Endodermal cell (in vitro differentiated cells): ENCODE measurements around the gene MBD5. TPM values are rescaled to one million over a fixed set of nuclear protein-coding genes. Genes with fewer than 3 reads are reported as not detected.

Experiments
- DNase-seq: peaks from one replicate; pipeline ENCODE4 v3.0.0-alpha.2; 2017
- H3K27ac ChIP-seq: 2 replicates; pipeline ENCODE4 v1.5.1; 2013; ENCODE audit warnings: mild to moderate bottlenecking, low read depth, low read length, moderate library complexity
- H3K27me3 ChIP-seq: 2 replicates; pipeline ENCODE4 v1.6.1; 2013; ENCODE audit warnings: mild to moderate bottlenecking, low read length, moderate library complexity; ENCODE audit not compliant: insufficient read depth, control insufficient read depth, poor library complexity, severe bottlenecking
- H3K36me3 ChIP-seq: 2 replicates; pipeline ENCODE4 v1.7.0; 2013; ENCODE audit warnings: mild to moderate bottlenecking, low read length, moderate library complexity; ENCODE audit not compliant: control insufficient read depth, insufficient read depth
- H3K4me1 ChIP-seq: one replicate; pipeline ENCODE4 v1.7.0; 2013; ENCODE audit warnings: low read length; ENCODE audit not compliant: control insufficient read depth, insufficient read depth
- H3K4me3 ChIP-seq: 2 replicates; pipeline ENCODE4 v1.5.1; 2013; ENCODE audit warnings: mild to moderate bottlenecking, low read length, moderate library complexity
- H3K9ac ChIP-seq: 2 replicates; pipeline ENCODE4 v1.6.1; 2013; ENCODE audit warnings: mild to moderate bottlenecking, low read length, moderate library complexity; ENCODE audit not compliant: poor library complexity, severe bottlenecking; ENCODE audit errors: extremely low read depth
- H3K9me3 ChIP-seq: 2 replicates; pipeline ENCODE4 v1.6.1; 2013; ENCODE audit warnings: mild to moderate bottlenecking, low read length, moderate library complexity; ENCODE audit not compliant: control insufficient read depth
- H3K27ac Mint-ChIP-seq: 2 replicates; pipeline ENCODE4 v1.8.0; 2020; ENCODE audit warnings: mixed read lengths
- H3K27me3 Mint-ChIP-seq: 2 replicates; pipeline ENCODE4 v1.8.0; 2021; ENCODE audit warnings: mild to moderate bottlenecking, mixed read lengths; ENCODE audit not compliant: insufficient read depth
- H3K36me3 Mint-ChIP-seq: 2 replicates; pipeline ENCODE4 v1.8.0; 2020; ENCODE audit warnings: low read depth, mixed read lengths
- H3K4me1 Mint-ChIP-seq: 2 replicates; pipeline ENCODE4 v1.8.0; 2020; ENCODE audit warnings: mixed read lengths
- H3K4me3 Mint-ChIP-seq: 2 replicates; pipeline ENCODE4 v1.8.0; 2020; ENCODE audit warnings: mild to moderate bottlenecking, moderate library complexity, mixed read lengths
- H3K9me3 Mint-ChIP-seq: 2 replicates; pipeline ENCODE4 v1.8.0; 2020; ENCODE audit warnings: mild to moderate bottlenecking, mixed read lengths
- CTCF ChIP-seq: fragments of 200-600 bp; sonication (generic); conservative IDR thresholded peaks from 2 replicates; pipeline ENCODE4 v1.5.0; 2021; ENCODE audit warnings: antibody characterized with exemption, mild to moderate bottlenecking
- WGBS, 2 experiments: methylation state at CpG; one replicate each; pipeline versions ENCODE4 v1.1.5 to v1.1.7; 2013; ENCODE audit warnings: missing lambda C conversion rate in 2 of 2, mixed read lengths in 1 of 2; ENCODE audit not compliant: insufficient coverage in 1 of 2, insufficient read length in 1 of 2; 5-methylcytosine and 5-hydroxymethylcytosine counted together
- total RNA-seq, 2 donors: library from RNA; stranded (reverse); fragmentation: NEBNext Ultra II Directional in 1 of 2; extraction: Animal tissue kit (Norgen Biotek cat#: 25700) in 1 of 2; gene quantifications; 2 replicates in 1 of 2; 3 replicates in 1 of 2; pipeline ENCODE4 v1.2.1, GENCODE V29; 2021

MBD5 gene
- total RNA-seq, 2 donors from 2014 or later = 49.1 to 55.7 TPM

GRCh38 chr2:148512501-148512900 is 491.6 kb downstream of the MBD5 start:
- no peaks in the 10 kb centered on the region for H3K36me3 Mint-ChIP-seq
- no peak overlapping the region for H3K27ac Mint-ChIP-seq

GRCh38 chr2:148513427-148513826 is 492.5 kb downstream of the MBD5 start:
- Mint-ChIP-seq H3K4me3 (no peak overlapping the region), H3K4me1 (peaks cover 13% of the 10 kb centered on the region), H3K27ac (no peak overlapping the region), H3K9me3 (no peaks in the 10 kb centered on the region), H3K27me3 (no peaks in the 10 kb centered on the region), H3K36me3 (no peaks in the 10 kb centered on the region)
- Histone ChIP-seq H3K27me3 (no peaks in the 10 kb centered on the region), H3K4me1 (no peaks in the 10 kb centered on the region), H3K9ac (no peak overlapping the region), H3K9me3 (no peaks in the 10 kb centered on the region), H3K36me3 (no peaks in the 10 kb centered on the region), H3K27ac (no peak overlapping the region), H3K4me3 (no peak overlapping the region)
- DNase-seq = no peak
- no peak for TF ChIP-seq CTCF
- 88 to 100% methylated on average over 1 of the region's 1 CpG for WGBS, 2 experiments

More at GRCh38 chr2:148512501-148512900, 491.6 kb downstream of the MBD5 start:
- DNase-seq = no peak
- Histone ChIP-seq H3K9ac (no peak overlapping the region), H3K9me3 (no peaks in the 10 kb centered on the region), H3K4me3 (no peak overlapping the region), H3K36me3 (no peaks in the 10 kb centered on the region), H3K4me1 (no peaks in the 10 kb centered on the region), H3K27me3 (no peaks in the 10 kb centered on the region), H3K27ac (no peak overlapping the region)
- Mint-ChIP-seq H3K27me3 (no peaks in the 10 kb centered on the region), H3K4me1 (peaks cover 13% of the 10 kb centered on the region), H3K9me3 (no peaks in the 10 kb centered on the region), H3K4me3 (no peak overlapping the region)
- no peak for TF ChIP-seq CTCF
- 88 to 98% methylated on average over 1 of the region's 1 CpG for WGBS, 2 experiments

DNA sequence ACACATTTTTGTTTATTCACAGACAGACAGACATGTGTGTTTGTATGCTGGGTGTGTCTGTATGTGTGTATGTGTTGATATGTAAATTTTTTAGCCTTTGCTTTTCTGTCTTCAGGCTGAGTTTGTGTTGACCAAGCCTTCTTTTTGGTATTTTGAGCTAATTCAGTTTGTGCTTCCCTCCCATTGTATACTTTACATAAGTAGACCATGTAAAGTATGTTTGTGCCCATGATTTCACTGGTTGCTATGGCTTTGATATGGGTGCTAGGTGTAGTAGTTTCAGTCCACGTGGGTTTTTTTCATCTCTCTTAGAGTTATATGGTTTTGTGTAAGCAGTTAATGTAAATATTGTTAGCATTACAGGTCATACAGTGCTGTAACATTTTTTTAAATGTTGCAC is 494.2 kb downstream of the MBD5 start:
- Mint-ChIP-seq H3K27me3 (no peaks in the 10 kb centered on the region), H3K9me3 (no peaks in the 10 kb centered on the region), H3K4me3 (no peak overlapping the region), H3K36me3 (no peaks in the 10 kb centered on the region), H3K27ac (no peak overlapping the region), H3K4me1 (peaks cover 12% of the 10 kb centered on the region)
- Histone ChIP-seq H3K27ac (no peak overlapping the region), H3K9me3 (no peaks in the 10 kb centered on the region), H3K36me3 (no peaks in the 10 kb centered on the region), H3K9ac (no peak overlapping the region), H3K27me3 (no peaks in the 10 kb centered on the region), H3K4me3 (no peak overlapping the region), H3K4me1 (no peaks in the 10 kb centered on the region)
- 77% methylated on average over 1 of the region's 1 CpG; no CpG with 5 or more reads in 1 of the 2 experiments for WGBS, 2 experiments
- DNase-seq = no peak
- TF ChIP-seq CTCF = no peak
